ENCODE data around the gene TRPC3.

DNA sequence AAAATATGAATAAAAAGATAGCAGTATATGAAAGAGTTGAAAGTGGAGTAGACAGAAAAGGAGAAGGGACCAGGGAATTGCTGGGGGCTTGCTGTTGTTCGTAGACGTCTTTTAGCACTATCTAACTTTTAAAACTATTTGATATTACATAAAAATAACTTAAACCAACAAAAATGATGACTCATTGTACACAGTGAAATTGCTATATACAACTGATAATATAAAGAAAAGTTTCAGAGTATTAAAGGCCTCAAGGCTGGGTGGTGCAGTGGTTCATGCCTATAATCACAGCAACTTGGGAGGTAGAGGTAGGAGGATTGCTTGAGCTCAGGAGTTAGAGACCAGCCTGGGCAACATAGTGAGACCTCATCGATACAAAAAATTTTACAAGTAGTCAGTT lies 5.2 kb downstream of the TRPC3 start:
- TF ChIP-seq, protein P1, sequence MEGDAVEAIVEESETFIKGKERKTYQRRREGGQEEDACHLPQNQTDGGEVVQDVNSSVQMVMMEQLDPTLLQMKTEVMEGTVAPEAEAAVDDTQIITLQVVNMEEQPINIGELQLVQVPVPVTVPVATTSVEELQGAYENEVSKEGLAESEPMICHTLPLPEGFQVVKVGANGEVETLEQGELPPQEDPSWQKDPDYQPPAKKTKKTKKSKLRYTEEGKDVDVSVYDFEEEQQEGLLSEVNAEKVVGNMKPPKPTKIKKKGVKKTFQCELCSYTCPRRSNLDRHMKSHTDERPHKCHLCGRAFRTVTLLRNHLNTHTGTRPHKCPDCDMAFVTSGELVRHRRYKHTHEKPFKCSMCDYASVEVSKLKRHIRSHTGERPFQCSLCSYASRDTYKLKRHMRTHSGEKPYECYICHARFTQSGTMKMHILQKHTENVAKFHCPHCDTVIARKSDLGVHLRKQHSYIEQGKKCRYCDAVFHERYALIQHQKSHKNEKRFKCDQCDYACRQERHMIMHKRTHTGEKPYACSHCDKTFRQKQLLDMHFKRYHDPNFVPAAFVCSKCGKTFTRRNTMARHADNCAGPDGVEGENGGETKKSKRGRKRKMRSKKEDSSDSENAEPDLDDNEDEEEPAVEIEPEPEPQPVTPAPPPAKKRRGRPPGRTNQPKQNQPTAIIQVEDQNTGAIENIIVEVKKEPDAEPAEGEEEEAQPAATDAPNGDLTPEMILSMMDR (IDR thresholded peaks at IDR 0.05 in 2 of 3, conservative IDR thresholded peaks at IDR 0.05 in 1 of 3; ENCODE audit: borderline replicate concordance in 1 of 3, insufficient read depth in 1 of 3, low read depth in 2 of 3, low read length in 2 of 3): no peak
- TF ChIP-seq POLR2AphosphoS5 (IDR thresholded peaks at IDR 0.05; ENCODE audit: low read depth, low read length): no peak

All from HCT116 (cell line).